GM12892 (cell line): ENCODE results near the gene DUOX2.

Experiments
- POLR2A ChIP-seq: IDR thresholded peaks from 2 replicates; pipeline ENCODE4 v1.6.1; 2011; ENCODE audit warnings: low read depth, low read length, control low read depth
- POLR2AphosphoS5 ChIP-seq: IDR thresholded peaks from 2 replicates; pipeline ENCODE4 v1.6.1; 2011; ENCODE audit warnings: low read depth, low read length, control low read depth
- TAF1 ChIP-seq: IDR thresholded peaks from 2 replicates; pipeline ENCODE4 v1.6.1; 2011; ENCODE audit warnings: low read depth, mild to moderate bottlenecking, control low read depth, low read length, borderline replicate concordance

DNA sequence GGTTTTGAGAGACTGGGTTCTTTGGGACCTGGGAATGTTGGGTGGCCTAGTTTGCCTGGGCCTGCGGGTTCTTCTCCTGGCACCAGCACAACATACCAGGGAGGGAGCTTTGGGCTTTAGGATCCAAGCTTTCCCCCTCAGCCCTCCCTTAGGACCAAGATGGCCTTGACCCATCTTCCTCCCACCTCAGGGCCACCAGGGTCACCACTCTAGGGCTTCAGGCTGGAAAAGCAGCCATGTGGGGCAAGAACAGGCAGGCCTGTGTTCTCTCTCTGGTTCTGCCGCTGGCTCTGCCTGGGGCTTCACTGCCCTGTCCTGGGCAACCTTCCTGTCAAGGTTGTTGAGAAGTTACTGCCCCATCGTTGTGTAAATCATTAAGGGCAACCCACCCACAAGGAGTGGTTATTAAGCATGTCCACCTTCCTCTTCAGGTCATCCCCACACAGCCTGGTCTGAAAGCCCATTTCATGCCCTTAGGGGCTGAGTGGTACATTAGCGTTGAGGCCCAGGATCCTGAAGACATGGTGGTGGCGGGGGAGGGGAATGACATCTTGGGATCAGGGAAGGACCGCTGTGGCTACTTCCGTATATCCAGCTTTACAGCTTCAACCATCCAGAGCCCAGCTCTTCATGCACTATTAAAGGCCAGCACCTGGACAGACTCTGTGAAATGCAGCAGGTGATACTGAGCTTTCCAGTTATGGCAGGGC, 16.5 kb upstream of the DUOX2 start:
- no peak for TF ChIP-seq POLR2A
- no peak for TF ChIP-seq TAF1
- no peak for TF ChIP-seq POLR2AphosphoS5
